ENCODE measurements around the gene CFAP45. TPM values are rescaled to one million over a fixed set of nuclear protein-coding genes. Genes with fewer than 3 reads are reported as not detected.

The CFAP45 gene
- total and polyA plus RNA-seq, 2 experiments from 2014 or later, result 0.36 TPM; not detected in 1

DNA sequence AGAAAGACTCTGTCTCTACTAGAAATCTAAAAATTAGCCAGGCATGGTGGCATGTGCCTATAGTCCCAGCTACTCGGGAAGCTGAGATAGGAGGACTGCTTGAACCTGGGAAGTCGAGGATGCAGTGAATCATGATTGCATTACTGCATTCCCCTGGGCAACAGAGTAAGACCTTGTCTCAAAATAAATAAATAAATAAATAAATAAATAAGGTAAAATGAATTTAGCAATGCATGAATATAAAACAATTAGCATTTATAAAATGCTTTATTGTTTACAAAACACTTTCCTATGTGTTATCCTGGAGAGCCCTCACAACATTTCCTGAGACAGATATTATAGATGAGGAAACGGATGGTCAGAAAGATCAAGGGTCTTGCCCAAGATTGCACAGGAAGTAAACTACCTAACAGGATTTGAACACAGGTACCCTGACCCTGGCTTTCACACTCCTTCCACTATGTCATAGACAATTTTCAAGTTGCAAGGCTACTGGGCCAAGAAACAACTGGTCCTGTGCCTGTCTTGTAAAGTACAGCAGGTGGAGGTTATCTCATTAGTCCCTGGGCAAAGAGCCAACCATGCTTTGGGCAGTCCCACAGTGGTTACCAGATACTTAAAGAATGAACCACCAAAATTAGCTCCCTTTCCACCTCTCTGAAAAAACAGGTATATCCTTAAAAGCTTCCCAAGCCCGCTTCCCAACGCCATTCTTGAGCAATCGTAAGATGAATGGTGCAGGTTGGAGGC, 22.1 kb downstream of the CFAP45 start:
- ATAC-seq, result no peak
- no peaks in the 10 kb centered on the region for H3K4me1 Mint-ChIP-seq
- no peaks in the 10 kb centered on the region for H3K36me3 Mint-ChIP-seq (ENCODE audit: low read depth)
- Histone ChIP-seq H2AFZ (no peak overlapping the region), H3K4me1 (ENCODE audit: insufficient read depth) (peaks cover 5% of the 10 kb centered on the region; the same call in 1 of the 2 replicates), H3K4me3 (no peak overlapping the region), H4K20me1 (replicated peaks; ENCODE audit: insufficient read depth) (no peaks in the 10 kb centered on the region), H3K36me3 (ENCODE audit: insufficient read depth) (no peaks in the 10 kb centered on the region), H3K27ac (ENCODE audit: low read depth) (no peak overlapping the region), H3F3A (replicated peaks; ENCODE audit: low read depth) (no peaks in the 10 kb centered on the region), H3K4me2 (no peak overlapping the region), H3K27me3 (ENCODE audit: insufficient read depth) (no peaks in the 10 kb centered on the region), H3K79me2 (replicated peaks; ENCODE audit: insufficient read depth) (no peaks in the 10 kb centered on the region), H3K9me2 (ENCODE audit: insufficient read depth) (no peaks in the 10 kb centered on the region; the same call in 1 of the 2 replicates)
- TF ChIP-seq JUNB (IDR thresholded peaks at IDR 0.05; ENCODE audit: unreplicated experiment) (no peak), ZNF114 (CRISPR knock-in tag; IDR thresholded peaks at IDR 0.05) (no peak)
- TF ChIP-seq, protein P1, sequence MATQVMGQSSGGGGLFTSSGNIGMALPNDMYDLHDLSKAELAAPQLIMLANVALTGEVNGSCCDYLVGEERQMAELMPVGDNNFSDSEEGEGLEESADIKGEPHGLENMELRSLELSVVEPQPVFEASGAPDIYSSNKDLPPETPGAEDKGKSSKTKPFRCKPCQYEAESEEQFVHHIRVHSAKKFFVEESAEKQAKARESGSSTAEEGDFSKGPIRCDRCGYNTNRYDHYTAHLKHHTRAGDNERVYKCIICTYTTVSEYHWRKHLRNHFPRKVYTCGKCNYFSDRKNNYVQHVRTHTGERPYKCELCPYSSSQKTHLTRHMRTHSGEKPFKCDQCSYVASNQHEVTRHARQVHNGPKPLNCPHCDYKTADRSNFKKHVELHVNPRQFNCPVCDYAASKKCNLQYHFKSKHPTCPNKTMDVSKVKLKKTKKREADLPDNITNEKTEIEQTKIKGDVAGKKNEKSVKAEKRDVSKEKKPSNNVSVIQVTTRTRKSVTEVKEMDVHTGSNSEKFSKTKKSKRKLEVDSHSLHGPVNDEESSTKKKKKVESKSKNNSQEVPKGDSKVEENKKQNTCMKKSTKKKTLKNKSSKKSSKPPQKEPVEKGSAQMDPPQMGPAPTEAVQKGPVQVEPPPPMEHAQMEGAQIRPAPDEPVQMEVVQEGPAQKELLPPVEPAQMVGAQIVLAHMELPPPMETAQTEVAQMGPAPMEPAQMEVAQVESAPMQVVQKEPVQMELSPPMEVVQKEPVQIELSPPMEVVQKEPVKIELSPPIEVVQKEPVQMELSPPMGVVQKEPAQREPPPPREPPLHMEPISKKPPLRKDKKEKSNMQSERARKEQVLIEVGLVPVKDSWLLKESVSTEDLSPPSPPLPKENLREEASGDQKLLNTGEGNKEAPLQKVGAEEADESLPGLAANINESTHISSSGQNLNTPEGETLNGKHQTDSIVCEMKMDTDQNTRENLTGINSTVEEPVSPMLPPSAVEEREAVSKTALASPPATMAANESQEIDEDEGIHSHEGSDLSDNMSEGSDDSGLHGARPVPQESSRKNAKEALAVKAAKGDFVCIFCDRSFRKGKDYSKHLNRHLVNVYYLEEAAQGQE (IDR thresholded peaks at IDR 0.05; ENCODE audit: unreplicated experiment), result no peak
- no peak overlapping the region for H3K27ac Mint-ChIP-seq
- no peak for DNase-seq (ENCODE audit: low spot score)
- no peaks in the 10 kb centered on the region for H3K9me3 Mint-ChIP-seq
- peaks cover 3% of the 10 kb centered on the region for H3K27me3 Mint-ChIP-seq (ENCODE audit: insufficient read depth, low read depth, poor library complexity)
- no peak overlapping the region for H3K4me3 Mint-ChIP-seq

DNA sequence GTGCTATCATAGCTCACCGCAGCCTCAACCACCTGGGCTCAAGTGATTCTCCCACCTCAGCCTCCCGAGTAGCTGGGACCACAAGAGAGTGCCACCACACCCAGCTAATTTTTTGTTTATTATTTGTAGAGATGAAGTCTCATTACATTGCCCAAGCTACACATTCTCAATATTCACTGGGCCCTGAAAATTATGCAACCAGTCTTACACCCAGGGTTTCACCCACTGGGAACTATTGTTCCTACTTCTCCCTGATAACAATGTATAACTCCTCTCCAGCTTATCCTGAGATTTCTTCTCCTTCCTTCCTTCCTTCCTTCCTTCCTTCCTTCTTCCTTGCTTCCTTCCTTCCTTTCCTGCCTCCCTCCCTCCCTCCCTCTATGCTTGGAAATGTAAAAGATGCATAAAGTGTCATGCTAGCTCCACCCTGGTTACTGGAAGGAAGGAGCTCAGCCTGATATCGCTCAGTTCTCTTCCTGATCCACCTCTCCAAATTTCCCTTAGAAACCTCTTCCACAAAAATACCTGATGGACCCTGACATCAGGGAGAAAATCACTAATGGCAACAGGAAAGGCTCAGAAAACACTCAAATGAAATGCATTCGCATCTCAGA, 26.3 kb downstream of the CFAP45 start:
- peaks cover 3% of the 10 kb centered on the region for H3K27me3 Mint-ChIP-seq (ENCODE audit: insufficient read depth, low read depth, poor library complexity)
- H3K4me2 ChIP-seq, result no peak overlapping the region
- H3K4me1 ChIP-seq (ENCODE audit: insufficient read depth), result no peaks in the 10 kb centered on the region
- H3F3A ChIP-seq (replicated peaks; ENCODE audit: low read depth), result no peaks in the 10 kb centered on the region
- DNase-seq (ENCODE audit: low spot score), result no peak
- H3K36me3 Mint-ChIP-seq (ENCODE audit: low read depth), result no peaks in the 10 kb centered on the region
- no peaks in the 10 kb centered on the region for H3K27me3 ChIP-seq (ENCODE audit: insufficient read depth)
- H3K27ac Mint-ChIP-seq, result no peak overlapping the region
- H3K4me1 Mint-ChIP-seq, result peaks cover 4% of the 10 kb centered on the region; the same call in 2 of the 3 replicates
- no peak for ATAC-seq
- H3K4me3 Mint-ChIP-seq, result no peak overlapping the region
- no peak overlapping the region for H3K4me3 ChIP-seq
- no peak overlapping the region for H2AFZ ChIP-seq
- no peaks in the 10 kb centered on the region for H3K9me3 Mint-ChIP-seq
- no peaks in the 10 kb centered on the region; the same call in 1 of the 2 replicates for H3K9me2 ChIP-seq (ENCODE audit: insufficient read depth)
- no peak overlapping the region for H3K27ac ChIP-seq (ENCODE audit: low read depth)
- no peaks in the 10 kb centered on the region for H3K36me3 ChIP-seq (ENCODE audit: insufficient read depth)
- no peaks in the 10 kb centered on the region for H3K79me2 ChIP-seq (replicated peaks; ENCODE audit: insufficient read depth)
- H4K20me1 ChIP-seq (replicated peaks; ENCODE audit: insufficient read depth), result no peaks in the 10 kb centered on the region
- TF ChIP-seq ZNF114 (CRISPR knock-in tag; IDR thresholded peaks at IDR 0.05), result no peak
- no peak for TF ChIP-seq CREB1 (CRISPR knock-in tag; IDR thresholded peaks at IDR 0.05; ENCODE audit: low read depth)
- TF ChIP-seq, protein P2, sequence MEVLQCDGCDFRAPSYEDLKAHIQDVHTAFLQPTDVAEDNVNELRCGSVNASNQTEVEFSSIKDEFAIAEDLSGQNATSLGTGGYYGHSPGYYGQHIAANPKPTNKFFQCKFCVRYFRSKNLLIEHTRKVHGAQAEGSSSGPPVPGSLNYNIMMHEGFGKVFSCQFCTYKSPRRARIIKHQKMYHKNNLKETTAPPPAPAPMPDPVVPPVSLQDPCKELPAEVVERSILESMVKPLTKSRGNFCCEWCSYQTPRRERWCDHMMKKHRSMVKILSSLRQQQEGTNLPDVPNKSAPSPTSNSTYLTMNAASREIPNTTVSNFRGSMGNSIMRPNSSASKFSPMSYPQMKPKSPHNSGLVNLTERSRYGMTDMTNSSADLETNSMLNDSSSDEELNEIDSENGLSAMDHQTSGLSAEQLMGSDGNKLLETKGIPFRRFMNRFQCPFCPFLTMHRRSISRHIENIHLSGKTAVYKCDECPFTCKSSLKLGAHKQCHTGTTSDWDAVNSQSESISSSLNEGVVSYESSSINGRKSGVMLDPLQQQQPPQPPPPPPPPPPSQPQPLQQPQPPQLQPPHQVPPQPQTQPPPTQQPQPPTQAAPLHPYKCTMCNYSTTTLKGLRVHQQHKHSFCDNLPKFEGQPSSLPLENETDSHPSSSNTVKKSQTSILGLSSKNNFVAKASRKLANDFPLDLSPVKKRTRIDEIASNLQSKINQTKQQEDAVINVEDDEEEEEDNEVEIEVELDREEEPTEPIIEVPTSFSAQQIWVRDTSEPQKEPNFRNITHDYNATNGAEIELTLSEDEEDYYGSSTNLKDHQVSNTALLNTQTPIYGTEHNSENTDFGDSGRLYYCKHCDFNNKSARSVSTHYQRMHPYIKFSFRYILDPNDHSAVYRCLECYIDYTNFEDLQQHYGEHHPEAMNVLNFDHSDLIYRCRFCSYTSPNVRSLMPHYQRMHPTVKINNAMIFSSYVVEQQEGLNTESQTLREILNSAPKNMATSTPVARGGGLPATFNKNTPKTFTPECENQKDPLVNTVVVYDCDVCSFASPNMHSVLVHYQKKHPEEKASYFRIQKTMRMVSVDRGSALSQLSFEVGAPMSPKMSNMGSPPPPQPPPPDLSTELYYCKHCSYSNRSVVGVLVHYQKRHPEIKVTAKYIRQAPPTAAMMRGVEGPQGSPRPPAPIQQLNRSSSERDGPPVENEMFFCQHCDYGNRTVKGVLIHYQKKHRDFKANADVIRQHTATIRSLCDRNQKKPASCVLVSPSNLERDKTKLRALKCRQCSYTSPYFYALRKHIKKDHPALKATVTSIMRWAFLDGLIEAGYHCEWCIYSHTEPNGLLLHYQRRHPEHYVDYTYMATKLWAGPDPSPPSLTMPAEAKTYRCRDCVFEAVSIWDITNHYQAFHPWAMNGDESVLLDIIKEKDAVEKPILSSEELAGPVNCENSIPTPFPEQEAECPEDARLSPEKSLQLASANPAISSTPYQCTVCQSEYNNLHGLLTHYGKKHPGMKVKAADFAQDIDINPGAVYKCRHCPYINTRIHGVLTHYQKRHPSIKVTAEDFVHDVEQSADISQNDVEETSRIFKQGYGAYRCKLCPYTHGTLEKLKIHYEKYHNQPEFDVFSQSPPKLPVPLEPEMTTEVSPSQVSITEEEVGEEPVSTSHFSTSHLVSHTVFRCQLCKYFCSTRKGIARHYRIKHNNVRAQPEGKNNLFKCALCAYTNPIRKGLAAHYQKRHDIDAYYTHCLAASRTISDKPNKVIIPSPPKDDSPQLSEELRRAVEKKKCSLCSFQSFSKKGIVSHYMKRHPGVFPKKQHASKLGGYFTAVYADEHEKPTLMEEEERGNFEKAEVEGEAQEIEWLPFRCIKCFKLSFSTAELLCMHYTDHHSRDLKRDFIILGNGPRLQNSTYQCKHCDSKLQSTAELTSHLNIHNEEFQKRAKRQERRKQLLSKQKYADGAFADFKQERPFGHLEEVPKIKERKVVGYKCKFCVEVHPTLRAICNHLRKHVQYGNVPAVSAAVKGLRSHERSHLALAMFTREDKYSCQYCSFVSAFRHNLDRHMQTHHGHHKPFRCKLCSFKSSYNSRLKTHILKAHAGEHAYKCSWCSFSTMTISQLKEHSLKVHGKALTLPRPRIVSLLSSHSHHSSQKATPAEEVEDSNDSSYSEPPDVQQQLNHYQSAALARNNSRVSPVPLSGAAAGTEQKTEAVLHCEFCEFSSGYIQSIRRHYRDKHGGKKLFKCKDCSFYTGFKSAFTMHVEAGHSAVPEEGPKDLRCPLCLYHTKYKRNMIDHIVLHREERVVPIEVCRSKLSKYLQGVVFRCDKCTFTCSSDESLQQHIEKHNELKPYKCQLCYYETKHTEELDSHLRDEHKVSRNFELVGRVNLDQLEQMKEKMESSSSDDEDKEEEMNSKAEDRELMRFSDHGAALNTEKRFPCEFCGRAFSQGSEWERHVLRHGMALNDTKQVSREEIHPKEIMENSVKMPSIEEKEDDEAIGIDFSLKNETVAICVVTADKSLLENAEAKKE (CRISPR knock-in tag; IDR thresholded peaks at IDR 0.05), result no peak
- TF ChIP-seq, protein P1 (IDR thresholded peaks at IDR 0.05; ENCODE audit: unreplicated experiment), result no peak
- no peak for TF ChIP-seq ZNF331 (CRISPR knock-in tag; IDR thresholded peaks at IDR 0.05; ENCODE audit: low read depth)

Data from GM23338 (cell line).